Measurements from ENCODE around the gene HSD11B1.

DNA sequence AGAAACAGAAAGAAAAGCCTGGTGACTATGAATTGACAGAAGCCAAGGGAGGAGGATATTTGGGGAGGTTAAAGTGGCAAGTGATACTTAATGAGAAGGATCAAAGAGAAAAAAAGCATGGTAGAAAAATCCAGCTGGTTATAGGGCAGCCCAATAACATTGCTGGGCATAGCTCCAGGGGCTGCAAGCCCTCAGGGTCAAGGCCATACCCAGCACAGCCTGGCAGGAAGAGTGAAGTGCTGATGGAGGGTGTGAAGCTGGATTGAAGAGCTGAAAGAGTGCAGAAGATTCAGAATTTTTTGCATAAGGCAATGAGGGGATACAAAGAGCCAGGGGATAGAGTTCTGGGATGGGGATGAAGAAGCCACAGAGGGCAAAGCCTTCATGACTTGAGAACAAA is 8.0 kb upstream of the HSD11B1 start:
- no peak for TF ChIP-seq POLR2A (IDR thresholded peaks at IDR 0.05)
- TF ChIP-seq CTCF (IDR thresholded peaks at IDR 0.05 in 4 of 5, conservative IDR thresholded peaks at IDR 0.05 in 1 of 5), result no peak

All from gastrocnemius medialis (tissue), 4 donors.